ENCODE measurements around the gene COX6A2.
"Not testable (repeated sequence)": the region's sequence is repeated elsewhere in the genome, so short reads cannot be mapped to it uniquely, and the experiment has no call there.

Gene COX6A2

DNA sequence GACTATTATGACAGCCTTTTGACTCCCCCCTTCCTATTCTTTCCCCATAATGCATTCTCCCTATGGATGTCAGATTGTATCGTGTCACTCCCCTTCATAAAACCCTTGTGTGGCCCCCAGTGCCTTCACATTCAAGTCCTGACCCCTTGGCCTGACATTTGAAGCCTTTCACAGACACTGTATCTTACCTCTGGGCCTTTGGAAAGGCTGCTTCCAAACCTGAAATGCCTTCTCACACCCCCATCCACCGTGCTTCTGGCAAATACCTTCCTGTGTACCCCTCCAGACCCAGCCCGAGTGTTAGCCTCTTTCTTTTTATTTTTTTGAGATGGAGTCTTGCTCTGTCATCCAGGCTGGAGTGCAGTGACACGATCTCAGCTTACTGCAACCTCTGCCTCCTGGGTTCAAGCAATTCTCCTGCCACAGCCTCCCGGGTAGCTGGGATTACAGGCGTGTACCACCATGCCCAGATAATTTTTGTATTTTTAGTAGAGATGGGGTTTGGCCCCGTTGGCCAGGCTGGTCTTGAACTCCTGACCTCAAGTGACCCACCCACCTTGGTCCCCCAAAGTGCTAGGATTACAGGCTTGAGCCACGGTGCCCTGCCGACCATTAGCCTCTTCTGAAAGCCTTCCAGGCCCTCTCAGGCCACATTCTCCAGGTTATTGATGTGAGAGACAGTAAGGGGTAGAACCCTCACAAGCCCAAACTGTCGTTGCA is 33.2 kb upstream of the COX6A2 start:
- DNase-seq: no peak

DNA sequence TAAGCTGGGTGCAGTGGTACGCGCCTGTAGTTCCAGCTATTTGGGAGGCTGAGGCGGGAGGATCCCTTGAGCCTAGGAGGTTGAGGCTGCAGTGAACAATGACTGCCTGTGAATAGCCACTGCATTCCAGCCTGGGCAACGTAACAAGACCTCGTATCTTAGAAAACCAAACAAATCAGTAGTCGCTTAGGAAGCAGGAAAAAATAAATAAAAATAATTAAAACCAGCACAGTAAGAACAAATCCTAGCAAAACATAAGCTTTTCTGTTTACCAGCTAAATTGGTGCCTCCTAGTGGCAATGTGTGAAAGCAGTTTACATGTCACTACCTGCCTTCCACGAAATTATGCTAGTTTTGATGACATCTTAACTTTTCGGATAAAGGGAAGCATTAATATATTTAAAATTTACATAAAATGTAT is 32.4 kb upstream of the COX6A2 start:
- DNase-seq: no peak

DNA sequence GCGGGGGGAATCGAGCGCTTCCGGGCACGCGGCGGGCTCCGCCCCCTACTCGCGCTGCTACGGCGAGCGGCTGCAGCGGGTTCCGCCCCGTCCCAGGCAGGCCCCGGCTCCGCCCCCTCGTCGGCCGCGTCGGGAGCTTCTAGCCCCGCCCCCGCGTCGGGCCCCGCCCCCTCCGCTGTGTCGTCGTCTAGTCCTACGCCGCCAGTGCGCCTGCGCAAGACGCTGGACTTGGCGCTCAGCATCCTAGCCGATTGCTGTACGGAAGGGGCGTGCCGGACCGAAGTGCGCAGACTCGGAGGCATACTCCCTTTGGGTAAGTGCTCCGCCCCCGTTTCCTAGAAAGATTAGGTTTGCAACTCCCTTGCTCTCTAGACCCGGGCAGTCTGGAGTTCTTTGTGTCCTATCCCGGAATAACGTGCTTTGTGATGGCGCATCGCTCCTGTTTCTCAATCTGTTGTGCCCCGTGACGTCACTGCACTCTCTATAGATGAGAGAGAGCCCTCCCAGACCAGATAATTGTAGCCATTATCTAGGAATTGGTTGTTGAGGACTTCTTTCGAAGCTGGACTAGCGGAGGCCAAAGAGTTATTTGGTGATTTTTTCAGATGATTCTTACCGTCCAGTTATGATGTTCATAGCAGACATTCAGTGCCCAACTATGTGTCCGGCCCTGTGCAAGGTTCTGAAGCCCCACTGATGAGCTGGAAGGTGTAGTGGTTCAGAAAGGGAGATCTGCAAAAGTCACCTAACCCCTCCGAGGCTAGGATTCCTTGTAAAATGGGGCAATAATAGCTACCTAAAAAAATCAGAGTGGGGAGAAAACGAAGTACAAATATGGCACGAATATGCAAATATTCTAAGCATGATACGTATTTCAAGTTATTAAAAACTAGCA is 31.8 kb upstream of the COX6A2 start:
- DNase-seq: peak; percentile 52

DNA sequence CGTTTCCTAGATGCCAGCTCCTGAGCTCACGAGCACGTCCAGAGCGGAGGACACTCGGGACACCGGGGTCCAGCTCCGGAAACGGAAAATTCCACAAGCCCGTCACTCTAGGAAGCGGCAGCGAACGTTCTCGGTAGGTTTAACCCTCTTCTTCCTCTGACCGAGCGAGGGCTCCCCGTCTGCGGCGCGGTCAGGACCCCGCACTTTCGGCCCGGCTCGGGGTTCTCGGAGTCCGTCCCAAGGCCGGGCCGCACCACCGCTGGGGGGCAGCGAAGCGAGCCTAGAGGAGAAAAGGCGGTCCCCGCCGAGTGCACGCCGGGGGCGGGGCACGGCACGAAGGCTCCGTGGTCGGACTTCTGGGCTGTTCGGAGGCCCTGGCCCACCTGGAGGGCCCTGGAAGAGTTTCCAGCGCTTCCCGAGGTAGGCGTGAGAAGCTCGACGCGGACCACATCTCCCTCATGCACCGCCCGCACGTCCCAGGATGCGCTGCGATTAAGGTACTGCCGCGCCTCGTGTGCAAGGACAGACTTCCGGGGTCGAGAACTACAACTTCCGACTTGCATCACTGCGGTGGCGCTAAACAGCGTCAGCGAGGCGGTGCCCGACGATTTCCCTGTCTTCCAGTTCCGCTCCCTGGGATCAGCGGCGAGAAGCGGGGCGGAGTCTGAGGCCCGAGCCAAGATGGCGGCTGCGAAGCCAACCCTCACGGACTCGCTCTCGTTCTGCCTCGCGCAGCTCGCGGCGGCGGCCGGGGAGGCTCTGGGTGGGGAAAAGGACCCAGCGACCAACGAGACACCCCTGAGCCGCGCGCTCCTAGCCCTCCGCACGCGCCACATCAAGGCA is 30.9 kb upstream of the COX6A2 start, which contains the start of gene ARMC5:
ARMC5 (plus strand) TSS at position 658 of the 843 bp plus-strand sequence; CDS start at position 682, 24 bp downstream.
- DNase-seq: peak; percentile 74

DNA sequence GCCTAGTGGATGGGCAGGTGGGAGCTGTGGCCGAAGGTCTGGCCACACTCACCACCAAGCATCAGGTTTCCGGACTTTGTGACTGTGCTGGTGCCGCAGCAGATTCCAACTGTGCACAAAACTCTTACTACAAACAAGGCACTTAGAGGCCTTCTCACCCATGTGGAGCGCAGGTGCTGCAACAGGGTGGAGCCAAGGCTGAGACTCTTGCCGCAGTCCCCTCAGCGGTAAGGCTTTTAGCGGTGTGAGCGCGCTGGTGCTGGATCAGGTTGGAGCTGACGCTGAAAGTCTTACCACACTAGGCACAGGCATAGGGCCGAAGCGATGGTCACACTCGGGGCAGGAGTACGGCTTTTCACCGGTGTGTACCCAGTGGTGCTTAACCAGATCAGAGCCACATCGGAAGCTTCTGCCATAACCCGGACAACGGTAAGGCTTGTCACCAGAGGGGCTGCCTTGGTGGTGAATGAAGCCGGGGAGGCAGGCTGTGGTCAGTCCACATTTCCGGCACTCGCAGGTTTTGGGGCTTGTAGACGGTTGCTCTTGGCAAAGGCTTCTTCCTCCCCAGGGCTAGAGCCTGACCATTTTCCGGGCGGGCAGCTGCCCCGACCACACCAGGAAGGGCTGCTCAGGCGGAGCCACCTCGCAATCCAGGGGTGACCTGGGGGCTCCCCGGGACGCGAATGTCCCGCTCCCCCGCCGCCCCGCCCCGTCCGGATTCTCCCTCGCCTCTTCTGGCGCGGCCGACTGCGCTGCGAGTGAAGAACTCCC is 30.1 kb upstream of the COX6A2 start:
- no peak for DNase-seq

DNA sequence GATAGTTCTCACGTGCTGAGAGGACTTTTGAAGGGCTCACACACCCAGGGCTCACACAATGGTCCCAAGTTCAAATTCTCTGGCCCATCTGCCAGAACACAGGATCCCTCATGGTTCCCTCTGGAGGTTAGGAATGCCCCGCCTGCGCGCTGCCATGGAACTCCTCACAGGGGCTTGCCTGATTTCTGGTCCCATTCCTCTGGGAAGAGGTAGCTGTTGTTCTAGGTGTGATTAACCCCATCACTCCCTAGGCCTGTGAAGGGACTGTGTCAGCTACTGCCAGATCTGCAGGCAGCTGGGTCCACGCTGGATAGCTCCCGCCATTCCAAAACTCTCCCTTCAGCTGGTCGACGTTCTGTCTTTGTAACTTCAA is 28.8 kb upstream of the COX6A2 start:
- no peak for DNase-seq

DNA sequence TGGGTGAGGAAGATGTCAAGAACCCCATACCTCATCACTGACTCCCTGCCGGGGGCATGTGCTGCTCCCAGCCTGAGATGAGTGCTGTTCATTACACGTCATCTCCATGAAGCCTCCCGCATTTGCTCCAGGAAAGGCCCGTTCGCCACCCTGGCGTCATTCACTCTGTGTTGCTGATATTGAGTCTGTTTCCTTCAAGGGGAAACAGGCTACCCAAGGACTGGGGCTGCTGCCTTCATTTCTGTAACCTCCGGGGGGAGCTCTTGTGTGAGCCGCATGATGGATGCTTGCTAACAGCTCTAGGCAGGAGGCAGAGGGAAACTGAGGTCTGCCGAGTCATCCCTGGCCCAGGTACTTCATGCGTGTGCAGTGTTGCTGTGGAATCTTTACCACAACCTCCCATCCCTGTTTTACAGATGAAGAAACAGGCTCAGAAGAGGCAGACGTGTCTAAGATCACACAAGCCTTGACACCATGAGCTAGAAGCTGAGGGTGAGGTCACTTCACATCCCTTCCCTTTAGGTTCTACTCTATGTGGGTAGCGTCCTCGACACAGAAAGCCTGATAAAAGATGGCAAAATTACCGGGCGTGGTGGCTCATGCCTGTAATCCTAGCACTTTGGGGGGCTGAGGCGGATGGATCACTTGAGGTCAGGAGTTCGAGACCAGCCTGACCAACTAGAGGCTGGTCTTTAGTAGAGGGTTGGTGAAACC is 27.6 kb upstream of the COX6A2 start:
- DNase-seq: no peak

DNA sequence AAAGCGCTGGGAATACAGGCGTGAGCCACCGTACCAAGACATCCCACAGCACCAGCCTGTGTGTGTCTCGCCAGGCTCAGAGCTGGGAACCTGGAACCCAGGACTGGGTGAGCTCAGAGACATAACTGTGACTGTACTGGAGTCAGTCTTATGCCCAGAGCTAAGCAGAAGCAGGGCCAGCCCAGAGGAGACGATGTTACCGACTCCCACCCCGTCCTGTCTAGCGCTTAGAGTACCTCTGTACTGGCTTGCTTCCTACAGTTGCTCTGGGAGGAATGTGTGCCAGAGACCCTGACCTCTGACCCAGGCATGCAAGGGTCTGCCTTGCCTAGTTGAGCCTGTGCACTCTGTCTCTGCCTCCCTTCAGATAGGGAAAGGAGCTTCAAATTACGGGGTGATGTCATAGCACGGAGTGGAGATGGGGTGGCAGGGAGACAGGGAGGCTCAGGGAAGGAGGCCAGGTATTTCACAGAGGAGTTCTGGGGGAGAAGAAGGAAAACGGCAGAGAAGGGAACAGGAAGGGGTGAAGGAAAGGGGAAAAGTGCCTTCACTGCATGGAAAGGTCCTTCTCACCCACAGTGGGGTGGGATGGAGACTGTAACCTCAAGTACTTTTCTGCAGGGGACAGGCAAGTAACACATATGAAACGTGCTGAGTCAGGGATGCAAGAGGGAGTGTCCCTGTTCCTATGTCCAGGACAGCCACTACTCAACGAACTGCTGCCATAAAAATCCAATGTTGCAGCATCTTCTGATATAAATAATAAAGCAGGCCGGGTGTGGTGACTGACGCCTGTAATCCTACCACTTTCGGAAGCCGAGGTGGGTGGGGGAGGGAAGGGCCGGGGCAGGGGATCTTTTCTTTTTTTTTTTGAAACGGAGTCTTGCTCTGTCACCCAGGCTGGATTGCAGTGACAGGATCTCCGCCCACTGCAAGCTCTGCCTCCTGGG is 25.4 kb upstream of the COX6A2 start:
- no peak for DNase-seq

DNA sequence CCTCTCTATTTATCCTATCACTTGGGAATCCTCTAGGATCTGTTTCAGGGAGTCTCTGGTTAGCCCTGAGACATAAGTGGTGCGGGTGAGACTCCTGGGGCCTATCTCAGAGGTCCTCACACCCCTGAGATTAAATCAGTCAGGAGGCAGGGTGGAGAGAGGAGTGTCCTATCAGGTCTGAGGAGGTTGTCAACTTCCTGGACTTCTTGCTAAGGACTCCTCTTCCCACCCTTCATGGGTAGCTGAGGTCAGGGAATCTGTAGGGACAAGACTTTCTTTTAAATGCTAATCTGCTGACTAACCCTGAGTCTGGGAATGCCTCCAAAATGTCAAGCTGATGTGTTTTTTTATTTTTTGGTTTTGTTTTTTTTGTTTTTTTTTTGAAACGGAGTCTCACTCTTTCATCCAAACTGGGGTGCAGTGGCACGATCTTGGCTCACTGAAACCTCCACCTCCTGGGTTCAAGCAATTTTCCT is 24.5 kb upstream of the COX6A2 start:
- DNase-seq: no peak

DNA sequence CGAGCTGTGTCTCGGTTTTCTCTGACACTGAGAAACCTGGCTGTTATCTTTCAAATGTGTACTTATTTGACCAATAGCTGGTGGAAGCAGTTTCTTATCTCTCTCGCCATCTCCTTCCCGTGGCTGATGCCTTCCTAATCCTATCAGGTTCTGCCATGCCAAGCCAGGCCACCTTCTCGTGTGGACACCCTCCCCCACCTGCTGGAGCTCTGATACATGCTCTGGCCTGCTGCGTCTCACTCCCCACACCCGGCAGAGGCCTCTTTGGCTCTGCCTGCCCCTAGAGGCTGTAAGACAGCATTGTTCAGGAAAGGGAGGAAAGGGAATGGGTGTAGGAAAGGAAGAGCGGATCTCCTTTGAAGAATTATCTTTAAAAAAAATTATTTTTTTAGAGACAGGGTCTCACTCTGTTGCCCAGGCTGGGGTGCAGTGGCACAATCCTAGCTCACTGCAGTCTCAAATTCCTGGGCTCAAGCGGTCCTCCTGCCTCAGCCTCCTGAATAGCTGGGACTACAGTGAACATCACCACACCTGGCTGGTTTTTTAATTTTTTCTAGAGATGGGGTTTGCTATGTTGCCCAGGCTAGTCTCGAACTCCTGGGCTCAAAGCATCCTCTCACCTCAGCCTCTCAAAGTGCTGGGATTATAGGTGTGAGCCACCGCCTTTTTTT is 23.7 kb upstream of the COX6A2 start:
- no peak for DNase-seq

DNA sequence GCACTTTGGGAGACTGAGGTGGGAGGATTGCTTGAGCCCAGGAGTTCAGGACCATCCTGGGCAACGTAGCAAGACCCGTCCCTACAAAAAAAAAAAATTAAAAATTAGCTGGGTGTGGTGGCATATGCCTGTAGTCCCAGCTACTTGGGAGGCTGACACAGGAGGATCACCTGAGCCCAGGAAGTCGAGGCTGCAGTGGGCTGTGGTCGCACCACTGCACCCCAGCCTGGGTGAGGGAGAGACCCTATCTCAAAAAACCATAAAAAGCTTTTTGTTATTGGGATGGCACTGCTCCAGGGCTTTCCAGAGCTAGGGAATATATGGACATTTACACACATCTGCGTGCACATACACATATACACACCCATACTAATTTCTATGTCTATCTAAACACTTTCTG is 23.0 kb upstream of the COX6A2 start:
- DNase-seq: no peak

DNA sequence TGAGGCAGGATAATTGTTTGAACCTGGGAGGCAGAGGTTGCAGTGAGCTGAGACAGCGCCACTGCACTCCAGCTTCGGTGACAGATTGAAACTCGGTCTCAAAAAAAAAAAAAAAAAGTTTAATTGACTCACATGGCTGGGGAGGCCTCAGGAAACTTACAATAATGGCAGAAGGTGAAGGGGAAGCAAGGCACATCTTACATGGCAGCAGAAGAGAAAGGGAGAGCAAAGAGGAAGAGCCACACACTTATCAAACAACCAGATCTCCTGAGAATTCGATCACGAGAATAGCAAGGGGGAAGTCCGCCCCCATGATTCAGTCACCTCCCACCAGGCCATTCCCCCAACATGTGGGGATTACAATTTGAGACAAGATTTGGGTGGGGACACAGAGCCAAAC is 17.8 kb upstream of the COX6A2 start:
- not testable (repeated sequence) for DNase-seq

DNA sequence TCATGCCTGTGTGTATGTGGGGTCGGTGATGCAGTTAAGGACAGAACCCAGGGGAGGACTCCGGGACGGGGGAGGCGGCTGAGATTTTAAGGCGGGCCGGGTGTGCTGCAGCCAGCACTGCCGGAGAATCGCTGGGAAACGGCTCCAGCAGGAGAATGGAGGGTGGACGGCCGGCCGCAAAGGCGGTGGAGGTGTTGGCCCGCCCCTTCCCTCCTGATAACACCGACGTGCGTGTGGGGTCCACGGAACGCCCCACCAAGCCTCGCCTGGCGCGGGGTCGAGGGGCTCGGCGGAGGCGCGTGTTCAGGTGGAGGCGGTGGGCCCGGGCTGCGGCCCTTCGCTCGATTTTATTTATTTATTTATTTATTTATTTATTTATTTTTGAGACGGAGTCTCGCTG is 13.8 kb upstream of the COX6A2 start:
- DNase-seq: no peak

DNA sequence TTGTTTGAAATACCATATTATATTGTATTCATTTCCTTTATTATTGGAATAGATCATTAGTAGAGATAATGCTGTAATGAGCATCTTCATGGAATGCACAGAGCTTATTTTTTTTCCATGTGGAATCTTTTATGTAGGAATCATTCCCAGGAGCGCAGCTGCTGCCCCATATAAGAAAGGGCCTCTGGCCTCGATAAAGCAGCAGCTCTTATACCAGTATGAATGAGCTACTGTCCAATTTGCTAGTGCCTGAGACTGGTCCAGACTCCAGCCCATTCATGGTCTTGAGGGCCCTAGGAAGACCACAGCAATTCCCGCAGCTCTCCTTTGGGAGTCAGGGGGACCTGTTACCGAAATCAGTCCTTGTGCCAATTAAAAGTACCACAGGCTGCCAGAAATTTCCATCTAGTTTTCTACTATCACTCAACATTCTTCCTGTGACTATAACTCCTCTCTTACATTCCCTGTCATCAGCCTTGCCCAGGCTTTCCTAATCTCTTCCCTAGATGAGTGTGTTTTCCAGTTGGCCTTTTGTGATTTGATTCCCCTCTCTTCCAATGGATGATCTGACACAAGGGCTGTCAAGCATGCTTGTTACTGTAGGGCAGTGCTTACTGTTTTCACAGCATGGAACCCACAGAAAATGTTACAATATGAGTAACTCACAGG is 12.5 kb upstream of the COX6A2 start:
- no peak for DNase-seq

DNA sequence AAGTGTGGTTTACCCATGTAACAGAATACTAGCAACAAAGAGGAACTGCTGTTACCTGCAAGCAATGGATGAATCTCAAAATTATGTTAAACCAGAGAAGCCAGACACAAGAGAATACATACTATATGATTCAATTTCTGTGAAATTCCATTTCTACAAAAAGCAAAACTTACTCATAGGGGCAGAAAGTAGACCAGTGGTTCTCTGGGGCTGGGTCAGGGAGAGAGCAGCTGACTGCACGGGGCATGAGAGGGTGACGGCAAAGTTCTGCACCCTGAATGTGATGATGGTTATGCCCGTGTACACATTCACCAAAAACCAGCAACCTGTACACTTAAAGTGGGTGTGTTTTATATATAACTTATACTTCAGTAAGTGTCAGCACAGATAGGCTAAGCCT is 11.4 kb upstream of the COX6A2 start:
- no peak for DNase-seq

DNA sequence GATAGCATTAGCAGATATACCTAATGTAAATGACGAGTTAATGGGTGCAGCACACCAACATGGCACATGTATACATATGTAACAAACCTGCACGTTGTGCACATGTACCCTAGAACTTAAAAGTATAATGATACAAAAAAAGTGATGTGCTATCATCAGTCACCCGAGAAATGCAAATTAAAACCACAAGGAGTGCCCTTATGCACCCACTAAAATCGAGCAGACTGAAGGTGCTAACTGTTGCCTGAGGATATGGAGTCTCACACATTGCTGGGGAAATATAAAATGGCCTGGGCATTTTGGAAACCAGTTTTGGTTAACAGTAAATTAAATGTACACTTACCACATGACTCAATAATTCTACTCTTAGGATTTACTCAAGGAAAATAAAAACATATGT is 10.9 kb upstream of the COX6A2 start:
- DNase-seq: not testable (repeated sequence)

DNA sequence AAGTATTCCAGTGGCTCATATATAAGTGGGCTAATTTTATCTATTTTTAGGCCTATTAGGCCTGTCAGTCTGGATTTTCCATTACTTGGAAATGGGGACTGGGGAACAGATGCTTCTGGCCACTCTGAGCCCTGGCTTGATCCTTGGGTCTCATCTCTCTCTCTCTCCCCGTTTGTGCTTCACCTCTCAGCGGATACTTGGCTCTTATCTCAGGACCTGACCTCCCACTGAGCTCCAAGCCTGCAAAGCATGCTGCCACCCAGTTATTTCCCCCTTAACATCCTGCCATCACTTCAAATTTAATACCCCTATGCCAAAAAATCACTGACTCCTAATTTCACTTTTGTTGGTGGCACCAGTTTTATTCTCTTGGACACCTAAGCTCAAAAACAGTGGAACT is 10.3 kb upstream of the COX6A2 start:
- no peak for DNase-seq

DNA sequence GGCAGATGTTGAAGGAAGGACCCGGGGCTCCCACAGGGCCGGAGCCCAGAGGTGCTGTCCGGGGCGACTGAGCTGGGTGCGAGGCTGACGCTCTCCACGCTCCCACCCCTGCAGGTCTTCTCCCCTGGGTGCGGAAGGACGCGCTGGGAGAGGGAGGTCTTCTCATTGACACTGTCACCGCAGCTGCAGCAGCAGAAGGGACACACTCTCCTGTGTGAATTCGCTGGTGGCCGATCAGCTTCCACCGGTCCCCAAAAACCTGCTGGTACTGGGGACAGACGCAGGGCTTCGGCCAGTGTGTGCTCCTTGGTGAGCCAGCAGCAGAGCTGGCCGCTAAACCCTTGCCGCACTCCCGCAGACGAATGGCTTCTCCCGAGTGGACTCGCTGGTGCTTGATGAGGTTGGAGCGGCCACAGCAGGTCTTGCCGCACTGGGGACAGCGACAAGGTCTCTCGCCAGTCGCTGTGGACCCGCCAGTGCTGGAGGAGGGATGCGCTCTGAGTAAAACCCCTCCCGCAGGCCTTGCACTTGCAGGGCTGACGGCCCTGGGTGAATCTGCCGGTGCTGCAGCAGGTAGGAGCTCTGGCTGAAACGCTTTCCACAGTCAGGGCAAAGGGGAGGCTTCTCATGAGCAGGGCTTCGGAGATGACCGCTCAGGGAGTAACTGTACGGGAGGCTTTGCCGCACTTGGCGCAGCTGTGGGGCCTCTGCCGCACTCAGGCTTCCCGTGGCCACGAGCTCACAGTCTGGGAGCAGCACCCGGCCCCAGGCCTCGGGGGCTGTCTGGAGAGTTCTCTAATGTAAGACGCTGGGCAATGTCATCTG is 8.3 kb upstream of the COX6A2 start:
- no peak for DNase-seq
